HG03439 (cell line): Measurements from ENCODE around the gene FIBCD1.
"Not testable (repeated sequence)": the region's sequence is repeated elsewhere in the genome, so short reads cannot be mapped to it uniquely, and the experiment has no call there.

Experiments used
- ATAC-seq: cut with Tn5 transposase; IDR thresholded peaks from one replicate; pipeline ENCODE4 v1.9.1; 2021; ENCODE audit warnings: mild to moderate bottlenecking, moderate library complexity; ENCODE audit not compliant: unreplicated experiment

Gene FIBCD1

GRCh38 chr9:130910670-130911069 lies 28.4 kb downstream of the FIBCD1 start:
- ATAC-seq: not testable (repeated sequence)

DNA sequence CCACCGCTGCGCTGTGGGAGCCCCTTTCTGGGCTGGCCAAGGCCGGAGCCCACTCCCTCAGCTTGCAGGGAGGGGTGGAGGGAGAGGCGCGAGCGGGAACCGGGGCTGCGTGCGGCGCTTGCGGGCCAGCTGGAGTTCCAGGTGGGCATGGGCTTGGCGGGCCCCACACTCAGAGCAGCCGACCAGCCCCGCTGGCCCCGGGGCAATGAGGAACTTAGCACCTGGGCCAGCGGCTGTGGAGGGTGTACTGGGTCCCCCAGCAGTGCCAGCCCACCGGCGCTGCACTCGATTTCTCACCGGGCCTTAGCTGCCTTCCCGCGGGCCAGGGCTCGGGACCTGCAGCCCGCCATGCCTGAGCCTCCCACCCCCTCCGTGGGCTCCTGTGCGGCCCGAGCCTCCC lies 29.0 kb downstream of the FIBCD1 start:
- ATAC-seq: not testable (repeated sequence)

DNA sequence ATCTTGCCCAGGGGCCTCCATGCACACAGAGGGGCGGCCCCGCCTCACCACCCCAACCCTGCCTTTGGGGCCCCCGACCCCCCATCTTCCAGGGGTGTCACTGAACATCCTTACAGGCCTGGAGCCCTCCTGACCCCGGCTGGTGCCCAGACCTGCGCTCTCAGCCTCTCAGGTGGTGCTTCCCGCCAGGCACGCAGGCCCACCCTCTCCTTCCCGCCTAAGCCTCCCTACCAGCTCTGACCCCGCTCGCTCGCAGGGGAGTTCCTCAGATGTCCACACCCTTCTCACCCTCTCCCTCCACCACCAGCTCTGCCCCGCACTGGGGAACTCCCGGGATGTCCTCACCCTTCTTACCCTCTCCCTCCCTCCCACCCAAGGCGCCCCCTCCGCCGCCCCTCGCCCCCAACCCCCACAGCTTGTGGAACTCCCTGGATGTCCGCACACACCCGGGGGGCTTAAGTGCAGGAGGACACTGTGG lies 30.1 kb downstream of the FIBCD1 start:
- ATAC-seq: no peak

- no peak for ATAC-seq
These were observed 30.7 kb downstream of the FIBCD1 start for GRCh38 chr9:130908146-130908877.

GRCh38 chr9:130906735-130907416 lies 32.2 kb downstream of the FIBCD1 start:
- ATAC-seq: no peak

DNA sequence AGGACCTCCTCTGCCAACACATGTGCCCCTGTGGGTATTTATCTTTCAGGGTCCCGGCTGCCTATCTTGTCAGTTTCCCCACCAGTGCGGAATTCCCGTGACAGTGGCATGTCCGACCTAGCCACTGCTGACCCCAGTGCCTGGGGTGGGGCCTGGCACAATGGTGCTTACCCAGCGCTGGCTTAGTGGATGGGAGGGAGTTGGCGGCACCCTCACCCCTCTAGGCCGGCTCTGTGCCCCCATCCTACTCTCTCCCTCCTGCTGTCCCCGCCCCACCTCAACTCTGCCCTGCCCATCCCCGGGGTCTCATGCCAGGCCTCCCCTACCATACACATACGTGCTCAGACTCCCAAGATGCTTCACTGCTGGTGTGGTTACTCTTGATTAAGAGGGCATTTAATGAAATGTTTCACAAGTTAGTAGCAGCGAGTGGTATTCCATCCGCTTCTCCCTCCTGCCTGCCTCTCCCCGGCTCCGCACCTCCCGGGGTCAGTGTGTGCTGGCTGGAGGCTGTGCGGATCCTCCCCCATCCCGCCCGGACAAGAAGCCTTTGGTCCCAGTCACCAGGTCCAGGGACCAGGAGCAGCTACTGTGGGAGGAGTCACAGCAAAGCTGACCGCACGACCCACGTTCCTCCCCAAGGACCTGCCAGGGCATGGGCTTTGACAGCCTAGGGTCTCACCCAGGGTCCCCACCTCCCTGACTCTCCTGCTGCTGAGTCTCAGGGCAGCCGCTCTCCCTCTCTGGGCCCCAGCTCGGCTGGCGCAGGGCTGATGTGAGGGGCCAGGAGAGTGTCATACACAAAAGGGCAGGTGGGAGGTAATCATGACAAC lies 32.9 kb downstream of the FIBCD1 start:
- ATAC-seq: no peak

GRCh38 chr9:130905125-130905901 lies 33.7 kb downstream of the FIBCD1 start:
- no peak for ATAC-seq

DNA sequence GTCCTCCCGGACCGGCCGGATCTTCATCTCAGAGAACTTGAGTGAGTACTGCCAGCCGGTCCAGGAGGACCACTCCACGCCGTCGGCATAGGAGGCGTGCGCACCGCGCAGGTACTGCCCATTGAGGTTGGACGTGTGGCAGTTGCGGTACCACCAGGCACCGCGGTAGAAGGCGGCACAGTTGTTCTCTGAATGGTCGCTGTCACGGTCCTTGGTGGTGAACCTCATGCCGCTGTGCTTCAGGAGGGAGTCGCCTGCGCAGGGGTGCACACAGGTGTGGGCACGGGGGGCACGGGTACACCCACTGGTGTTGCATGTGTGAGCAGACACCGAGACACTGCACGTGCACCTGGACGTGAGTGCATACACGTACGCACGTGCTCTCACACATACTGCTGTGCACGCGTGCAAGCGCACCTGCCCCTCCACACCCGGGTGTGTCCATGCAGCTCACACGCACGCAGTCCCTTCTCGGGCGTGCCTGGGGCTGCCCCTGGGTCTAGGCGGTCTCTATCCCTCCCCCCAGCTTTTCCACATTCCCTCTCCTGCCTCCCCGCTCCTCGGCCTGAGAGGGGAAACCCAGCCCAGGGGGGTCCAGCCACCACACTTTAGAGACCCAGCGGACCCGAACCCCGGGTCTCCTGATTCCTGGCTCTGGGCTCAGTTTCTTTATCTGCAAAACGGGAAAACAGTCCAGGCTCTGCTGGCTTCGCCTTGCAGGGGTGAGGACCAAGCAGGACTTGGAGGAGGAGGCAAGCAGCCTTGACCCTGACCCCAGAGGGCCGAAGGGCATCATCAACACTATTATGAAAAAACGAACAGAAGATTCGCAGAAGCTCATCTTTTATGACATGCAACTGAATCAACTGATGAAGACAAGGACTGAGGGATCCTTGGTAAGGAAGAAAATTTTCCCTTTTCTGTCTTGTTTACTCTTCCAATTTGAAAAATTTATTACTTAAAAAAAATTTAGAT lies 34.7 kb downstream of the FIBCD1 start:
- no peak for ATAC-seq

GRCh38 chr9:130903194-130904069 lies 35.6 kb downstream of the FIBCD1 start:
- no peak for ATAC-seq

DNA sequence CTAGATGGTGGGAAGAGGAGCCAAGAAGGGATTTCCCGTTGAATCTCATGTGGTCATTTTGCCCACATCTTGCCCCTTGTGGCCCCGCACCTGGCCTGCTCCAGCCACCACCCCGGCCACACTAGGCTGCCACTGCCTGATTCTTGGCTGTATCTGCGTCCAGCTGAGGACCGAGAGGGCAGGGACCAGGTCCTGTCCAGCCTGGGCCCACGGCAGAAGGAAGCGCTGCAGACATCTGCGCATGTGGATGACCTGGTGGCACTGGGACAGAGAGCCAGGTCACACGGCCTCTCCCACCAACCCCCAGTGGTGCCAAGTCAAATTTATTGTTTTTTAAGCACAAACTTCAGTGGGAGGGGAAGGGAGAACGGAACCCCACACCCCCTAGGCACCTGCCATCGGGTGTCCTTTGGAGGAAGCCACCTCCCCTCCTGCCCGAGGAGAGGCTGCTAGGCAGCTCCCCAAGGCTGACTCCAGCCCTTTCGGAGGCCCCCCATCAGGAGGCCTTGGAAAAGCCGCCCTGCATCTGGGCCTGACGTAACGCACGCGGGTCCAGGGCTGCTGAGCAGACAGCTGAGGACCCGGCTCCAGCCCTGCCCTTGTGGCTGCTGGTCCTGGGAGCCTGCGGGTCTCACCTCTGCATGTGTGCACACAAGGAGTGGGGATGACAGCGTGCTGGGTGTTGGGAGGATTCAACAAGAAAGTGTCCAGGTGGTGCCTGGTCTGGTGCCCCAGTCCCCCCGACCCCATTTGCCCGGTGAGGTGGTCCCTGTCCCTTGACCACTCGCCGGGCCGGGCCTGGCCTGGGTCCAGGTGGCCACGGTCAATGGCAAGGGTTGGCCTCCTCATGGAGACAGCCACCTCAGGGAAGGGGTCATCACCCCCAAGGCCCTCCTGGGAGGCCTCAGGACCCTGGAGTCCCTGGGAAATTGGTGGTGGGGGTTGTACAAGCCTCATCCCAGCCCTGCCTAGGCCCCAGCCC lies 36.6 kb downstream of the FIBCD1 start:
- ATAC-seq: no peak

DNA sequence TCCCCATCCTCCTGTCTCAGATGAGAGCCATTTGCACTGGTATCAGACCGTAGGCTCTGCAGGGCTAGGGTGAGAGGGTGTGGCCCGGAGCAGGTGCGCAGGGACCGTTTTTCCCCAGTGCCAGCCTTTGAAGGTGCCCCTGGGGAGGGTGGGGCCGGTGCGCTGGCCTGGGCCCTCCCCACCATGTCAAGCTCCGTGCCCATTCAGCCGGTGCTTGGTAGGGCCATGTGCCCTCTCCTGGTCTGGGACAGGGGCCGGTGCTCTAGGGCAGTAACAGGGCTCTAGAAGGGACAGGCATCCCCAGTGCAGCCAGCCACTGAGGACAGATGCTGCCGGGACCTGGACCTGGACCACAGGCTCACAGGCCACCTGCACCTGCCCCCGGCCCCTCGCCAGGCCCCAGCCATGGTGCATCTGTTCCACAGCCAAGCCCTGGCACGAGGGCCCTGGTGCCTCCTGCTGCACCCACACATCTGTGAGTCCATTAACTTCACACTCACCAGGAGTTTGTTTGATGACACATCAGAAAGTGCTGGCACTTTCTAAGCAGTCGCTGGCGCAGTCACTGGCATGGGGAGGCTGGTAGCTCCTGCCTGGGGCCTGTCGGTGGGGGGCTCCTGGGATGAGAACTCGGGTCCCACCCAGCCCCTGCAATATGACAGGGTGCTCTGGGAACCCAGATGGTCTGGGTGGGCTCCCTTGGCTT lies 37.4 kb downstream of the FIBCD1 start:
- ATAC-seq: no peak

- no peak for ATAC-seq
These were observed 38.1 kb downstream of the FIBCD1 start for GRCh38 chr9:130900701-130901497.

- ATAC-seq: no peak
These were observed 39.8 kb downstream of the FIBCD1 start for GRCh38 chr9:130899051-130899748.

GRCh38 chr9:130898552-130898852 lies 40.5 kb downstream of the FIBCD1 start:
- no peak for ATAC-seq

GRCh38 chr9:130897848-130898551 lies 41.0 kb downstream of the FIBCD1 start:
- no peak for ATAC-seq
